HK-2 (cell line): ENCODE measurements around the gene PDLIM4.
A peak's percentile ranks its signal among the peaks of the same experiment; 100 is the strongest.

ENCODE experiments used
- DNase-seq: peaks from one replicate; pipeline ENCODE4 v3.0.0-alpha.2; 2018; ENCODE audit not compliant: unreplicated experiment

The PDLIM4 gene

GRCh38 chr5:132267166-132267739 is 9.8 kb downstream of the PDLIM4 start:
- no peak for DNase-seq

GRCh38 chr5:132267931-132268768 is 10.7 kb downstream of the PDLIM4 start:
- DNase-seq: no peak

- DNase-seq: no peak
Measured at GRCh38 chr5:132268769-132269551, 11.5 kb downstream of the PDLIM4 start.

- no peak for DNase-seq
Measured at GRCh38 chr5:132269635-132270334, 12.3 kb downstream of the PDLIM4 start.

- DNase-seq: no peak
Measured at GRCh38 chr5:132270335-132270665, 12.8 kb downstream of the PDLIM4 start.

- no peak for DNase-seq
Measured at GRCh38 chr5:132270706-132271105, 13.2 kb downstream of the PDLIM4 start.

- DNase-seq: no peak
Measured at GRCh38 chr5:132271251-132272246, 14.1 kb downstream of the PDLIM4 start.

- DNase-seq: peak; percentile 66
Measured at GRCh38 chr5:132272311-132273210, 15.1 kb downstream of the PDLIM4 start.

GRCh38 chr5:132273631-132274030 is 16.1 kb downstream of the PDLIM4 start:
- DNase-seq: no peak

- no peak for DNase-seq
Measured at GRCh38 chr5:132274050-132274792, 16.7 kb downstream of the PDLIM4 start.

- DNase-seq: no peak
Measured at GRCh38 chr5:132275367-132276220, 18.1 kb downstream of the PDLIM4 start.

GRCh38 chr5:132277256-132277655 is 19.8 kb downstream of the PDLIM4 start:
- no peak for DNase-seq

- no peak for DNase-seq
Measured at GRCh38 chr5:132277971-132278853, 20.7 kb downstream of the PDLIM4 start.

GRCh38 chr5:132279801-132280200 is 22.3 kb downstream of the PDLIM4 start:
- no peak for DNase-seq

- no peak for DNase-seq
Measured at GRCh38 chr5:132280371-132281240, 23.1 kb downstream of the PDLIM4 start.
